Measurements from ENCODE around the gene MYO1F.

DNA sequence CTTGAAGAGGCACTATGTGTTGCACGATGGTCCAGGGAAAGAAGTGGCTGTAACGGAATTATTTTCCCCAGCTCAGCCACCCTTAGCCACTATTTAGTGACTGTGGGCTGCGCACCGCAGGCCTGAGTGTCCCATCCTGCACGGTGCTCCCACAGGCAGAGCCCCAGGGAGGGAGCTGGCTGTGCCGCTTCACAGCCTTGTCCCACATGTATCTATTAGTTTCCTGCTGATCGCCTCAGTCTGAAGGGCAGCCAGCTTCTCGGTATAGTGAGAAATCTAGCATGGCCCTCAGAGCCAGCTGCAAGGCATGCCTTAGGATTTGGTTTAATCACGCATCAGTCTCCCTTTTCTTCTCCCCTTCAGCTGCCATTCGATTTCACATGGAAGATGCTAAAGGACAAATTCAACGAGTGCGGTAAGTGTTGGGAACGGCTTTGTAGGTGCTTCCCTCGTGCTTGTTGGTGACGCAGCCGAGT is 90.5 kb downstream of the MYO1F start:
- TF ChIP-seq, protein P1, sequence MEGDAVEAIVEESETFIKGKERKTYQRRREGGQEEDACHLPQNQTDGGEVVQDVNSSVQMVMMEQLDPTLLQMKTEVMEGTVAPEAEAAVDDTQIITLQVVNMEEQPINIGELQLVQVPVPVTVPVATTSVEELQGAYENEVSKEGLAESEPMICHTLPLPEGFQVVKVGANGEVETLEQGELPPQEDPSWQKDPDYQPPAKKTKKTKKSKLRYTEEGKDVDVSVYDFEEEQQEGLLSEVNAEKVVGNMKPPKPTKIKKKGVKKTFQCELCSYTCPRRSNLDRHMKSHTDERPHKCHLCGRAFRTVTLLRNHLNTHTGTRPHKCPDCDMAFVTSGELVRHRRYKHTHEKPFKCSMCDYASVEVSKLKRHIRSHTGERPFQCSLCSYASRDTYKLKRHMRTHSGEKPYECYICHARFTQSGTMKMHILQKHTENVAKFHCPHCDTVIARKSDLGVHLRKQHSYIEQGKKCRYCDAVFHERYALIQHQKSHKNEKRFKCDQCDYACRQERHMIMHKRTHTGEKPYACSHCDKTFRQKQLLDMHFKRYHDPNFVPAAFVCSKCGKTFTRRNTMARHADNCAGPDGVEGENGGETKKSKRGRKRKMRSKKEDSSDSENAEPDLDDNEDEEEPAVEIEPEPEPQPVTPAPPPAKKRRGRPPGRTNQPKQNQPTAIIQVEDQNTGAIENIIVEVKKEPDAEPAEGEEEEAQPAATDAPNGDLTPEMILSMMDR (IDR thresholded peaks at IDR 0.05; ENCODE audit: insufficient read depth, low read length) = no peak
- TF ChIP-seq POLR2AphosphoS5 (IDR thresholded peaks at IDR 0.05; ENCODE audit: low read depth) (no peak), SPI1 (IDR thresholded peaks at IDR 0.05; ENCODE audit: borderline replicate concordance, low read depth) (no peak), GABPA (IDR thresholded peaks at IDR 0.05; ENCODE audit: low read depth) (no peak)
